Gastrocnemius medialis (tissue), 4 donors: ENCODE results near the gene PRICKLE2.

Experiments used
- CTCF ChIP-seq, 5 experiments: fragments of 450-650 bp in 3 of 5; fragments of 200-600 bp in 2 of 5; sonication (generic) in 2 of 5; IDR thresholded peaks in 4 of 5; conservative IDR thresholded peaks in 1 of 5; 1 replicate in 4 of 5; 2 replicates in 1 of 5; pipeline ENCODE4 v1.5.1; 2016 to 2019; ENCODE audit warnings: antibody characterized with exemption in 5 of 5, mild to moderate bottlenecking in 3 of 5, moderate library complexity in 3 of 5
- POLR2A ChIP-seq, 2 donors: fragments of 450-650 bp; IDR thresholded peaks; one replicate each; pipeline ENCODE4 v1.6.1; 2017; ENCODE audit warnings: antibody characterized with exemption in 2 of 2, mild to moderate bottlenecking in 2 of 2, moderate library complexity in 2 of 2

DNA sequence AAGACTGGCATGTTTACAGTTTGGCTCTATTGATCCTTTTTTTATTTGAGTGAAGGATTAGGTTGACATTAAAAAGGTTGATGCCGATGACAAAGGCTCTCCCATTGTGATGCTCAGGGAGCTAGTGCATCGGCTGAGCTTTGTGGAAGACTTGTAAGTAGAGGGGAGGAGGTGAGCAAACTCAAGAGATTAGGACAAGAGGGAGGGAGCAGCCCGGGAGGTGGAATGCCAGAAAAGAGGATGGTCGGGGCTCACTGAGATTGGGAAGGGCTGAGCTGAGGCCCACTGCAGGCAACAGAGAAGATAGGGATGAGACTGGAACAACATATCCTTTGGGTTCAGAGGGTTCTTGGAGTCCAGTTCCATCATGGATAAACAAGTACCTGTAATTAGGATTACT lies 175.4 kb downstream of the PRICKLE2 start:
- no peak for TF ChIP-seq CTCF (IDR thresholded peaks at IDR 0.05 in 4 of 5, conservative IDR thresholded peaks at IDR 0.05 in 1 of 5)
- no peak for TF ChIP-seq POLR2A (IDR thresholded peaks at IDR 0.05)
